Cardiac fibroblast (primary cell): ENCODE data around the gene HIVEP3.

Experiments
- DNase-seq, 2 donors: peaks; one replicate each; pipeline versions ENCODE4 v3.0.0 to v3.0.0-alpha.2; 2010; ENCODE audit warnings: low read depth in 2 of 2
- H3K4me3 ChIP-seq, 2 donors: replicated peaks in 1 of 2; 1 replicate in 1 of 2; 2 replicates in 1 of 2; pipeline ENCODE4 v1.5.1; 2011; ENCODE audit warnings: low read depth in 2 of 2, low read length in 2 of 2, mild to moderate bottlenecking in 2 of 2, moderate library complexity in 1 of 2
- CTCF ChIP-seq: IDR thresholded peaks from one replicate; pipeline ENCODE4 v1.5.1; 2011; ENCODE audit warnings: low read depth, mild to moderate bottlenecking, low read length, inconsistent platforms

Gene HIVEP3

GRCh38 chr1:41876576-41877445 is 41.9 kb downstream of the HIVEP3 start:
- H3K4me3 ChIP-seq = no peak overlapping the region
- peak in 1 of 2 donors; percentile 57 for DNase-seq
- no peak for TF ChIP-seq CTCF

GRCh38 chr1:41875487-41875886 is 43.2 kb downstream of the HIVEP3 start:
- H3K4me3 ChIP-seq = no peak overlapping the region
- no peak for DNase-seq
- no peak for TF ChIP-seq CTCF

GRCh38 chr1:41874903-41875411 is 43.8 kb downstream of the HIVEP3 start:
- DNase-seq = no peak
- no peak for TF ChIP-seq CTCF
- H3K4me3 ChIP-seq = no peak overlapping the region

- no peak overlapping the region for H3K4me3 ChIP-seq
- no peak for DNase-seq
- TF ChIP-seq CTCF = no peak
Measured at GRCh38 chr1:41874151-41874719, 44.5 kb downstream of the HIVEP3 start.

GRCh38 chr1:41872074-41872473 is 46.6 kb downstream of the HIVEP3 start:
- no peak for TF ChIP-seq CTCF
- H3K4me3 ChIP-seq = no peak overlapping the region
- DNase-seq = no peak

- DNase-seq = peak; percentile 31 to 65
Measured at GRCh38 chr1:41870076-41870562, 48.6 kb downstream of the HIVEP3 start.

More at GRCh38 chr1:41870076-41870562, 48.6 kb downstream of the HIVEP3 start:
- no peak overlapping the region for H3K4me3 ChIP-seq
- no peak for TF ChIP-seq CTCF
